ENCODE measurements around the gene LENEP.
A peak's percentile ranks its signal among the peaks of the same experiment; 100 is the strongest.

The LENEP gene

GRCh38 chr1:154993572-154994268 is at the start of gene LENEP:
TSS of gene LENEP (plus strand) at chr1:154993586. CDS start at chr1:154993608, 22 bp downstream.
- DNase-seq (ENCODE audit: low read depth in 1 of 2, low spot score in 1 of 2), result no peak
- no peak for TF ChIP-seq JUND (IDR thresholded peaks at IDR 0.05; ENCODE audit: low read depth)
- in situ Hi-C loops (cut with HindIII; ENCODE audit: low pct_unique_long_range_greater_than_20kb, low sequenced_read_pairs), result no loop called here

- DNase-seq (ENCODE audit: low read depth in 1 of 2, low spot score in 1 of 2), result peak; percentile 58 to 69
- no peak for TF ChIP-seq JUND (IDR thresholded peaks at IDR 0.05; ENCODE audit: low read depth)
- in situ Hi-C loops (cut with HindIII; ENCODE audit: low pct_unique_long_range_greater_than_20kb, low sequenced_read_pairs), result no loop called here
These were observed 49.6 kb upstream of the LENEP start for GRCh38 chr1:154943649-154944400.

GRCh38 chr1:154944401-154945159 is 48.8 kb upstream of the LENEP start:
- TF ChIP-seq JUND (IDR thresholded peaks at IDR 0.05; ENCODE audit: low read depth), result no peak
- in situ Hi-C loops (cut with HindIII; ENCODE audit: low pct_unique_long_range_greater_than_20kb, low sequenced_read_pairs), result no loop called here
- no peak for DNase-seq (ENCODE audit: low read depth in 1 of 2, low spot score in 1 of 2)

- in situ Hi-C loops (cut with HindIII; ENCODE audit: low pct_unique_long_range_greater_than_20kb, low sequenced_read_pairs), result no loop called here
- no peak for DNase-seq (ENCODE audit: low read depth in 1 of 2, low spot score in 1 of 2)
- no peak for TF ChIP-seq JUND (IDR thresholded peaks at IDR 0.05; ENCODE audit: low read depth)
These were observed 48.0 kb upstream of the LENEP start for GRCh38 chr1:154945160-154945961.

- TF ChIP-seq JUND (IDR thresholded peaks at IDR 0.05; ENCODE audit: low read depth), result no peak
- DNase-seq (ENCODE audit: low read depth in 1 of 2, low spot score in 1 of 2), result no peak
- in situ Hi-C loops (cut with HindIII; ENCODE audit: low pct_unique_long_range_greater_than_20kb, low sequenced_read_pairs), result no loop called here
These were observed 47.2 kb upstream of the LENEP start for GRCh38 chr1:154945962-154946850.

- DNase-seq (ENCODE audit: low read depth in 1 of 2, low spot score in 1 of 2), result no peak
- no peak for TF ChIP-seq JUND (IDR thresholded peaks at IDR 0.05; ENCODE audit: low read depth)
- in situ Hi-C loops (cut with HindIII; ENCODE audit: low pct_unique_long_range_greater_than_20kb, low sequenced_read_pairs), result no loop called here
These were observed 45.3 kb upstream of the LENEP start for GRCh38 chr1:154948079-154948478.

GRCh38 chr1:154951901-154952657 is 41.3 kb upstream of the LENEP start:
- no peak for TF ChIP-seq JUND (IDR thresholded peaks at IDR 0.05; ENCODE audit: low read depth)
- DNase-seq (ENCODE audit: low read depth in 1 of 2, low spot score in 1 of 2), result no peak
- in situ Hi-C loops (cut with HindIII; ENCODE audit: low pct_unique_long_range_greater_than_20kb, low sequenced_read_pairs), result no loop called here

GRCh38 chr1:154952664-154953063 is 40.7 kb upstream of the LENEP start:
- TF ChIP-seq JUND (IDR thresholded peaks at IDR 0.05; ENCODE audit: low read depth), result no peak
- DNase-seq (ENCODE audit: low read depth in 1 of 2, low spot score in 1 of 2), result no peak
- in situ Hi-C loops (cut with HindIII; ENCODE audit: low pct_unique_long_range_greater_than_20kb, low sequenced_read_pairs), result no loop called here

- no peak for TF ChIP-seq JUND (IDR thresholded peaks at IDR 0.05; ENCODE audit: low read depth)
These were observed 39.8 kb upstream of the LENEP start for GRCh38 chr1:154953611-154954038.

GRCh38 chr1:154954541-154954940 is 38.8 kb upstream of the LENEP start:
- no peak for TF ChIP-seq JUND (IDR thresholded peaks at IDR 0.05; ENCODE audit: low read depth)
- in situ Hi-C loops (cut with HindIII; ENCODE audit: low pct_unique_long_range_greater_than_20kb, low sequenced_read_pairs), result no loop called here

More at GRCh38 chr1:154953611-154954038, 39.8 kb upstream of the LENEP start:
- no peak for DNase-seq (ENCODE audit: low read depth in 1 of 2, low spot score in 1 of 2)
- in situ Hi-C loops (cut with HindIII; ENCODE audit: low pct_unique_long_range_greater_than_20kb, low sequenced_read_pairs), result no loop called here

More at GRCh38 chr1:154954541-154954940, 38.8 kb upstream of the LENEP start:
- no peak for DNase-seq (ENCODE audit: low read depth in 1 of 2, low spot score in 1 of 2)
